Ishikawa (cell line): ENCODE measurements around the gene FBXW11.

ENCODE experiments used
- CEBPB ChIP-seq: IDR thresholded peaks from 2 replicates; pipeline ENCODE4 v1.6.1; 2012
- CREB1 ChIP-seq: IDR thresholded peaks from 2 replicates; pipeline ENCODE4 v1.6.1; 2012; ENCODE audit warnings: low read depth
- EGR1 ChIP-seq: IDR thresholded peaks from 2 replicates; pipeline ENCODE4 v1.6.1; 2012
- EP300 ChIP-seq: IDR thresholded peaks from 2 replicates; pipeline ENCODE4 v1.6.1; 2012; ENCODE audit warnings: borderline replicate concordance
- FOXM1 ChIP-seq: IDR thresholded peaks from 2 replicates; pipeline ENCODE4 v1.6.1; 2012; ENCODE audit warnings: low read depth, borderline replicate concordance
- NFIC ChIP-seq: IDR thresholded peaks from 2 replicates; pipeline ENCODE4 v1.6.1; 2012
- RAD21 ChIP-seq: IDR thresholded peaks from 2 replicates; pipeline ENCODE4 v1.6.1; 2012; ENCODE audit warnings: low read depth
- TAF1 ChIP-seq: IDR thresholded peaks from 2 replicates; pipeline ENCODE4 v1.6.1; 2012; ENCODE audit warnings: low read depth, mild to moderate bottlenecking
- TCF12 ChIP-seq: IDR thresholded peaks from 2 replicates; pipeline ENCODE4 v1.6.1; 2012; ENCODE audit warnings: low read depth
- TEAD4 ChIP-seq: IDR thresholded peaks from 2 replicates; pipeline ENCODE4 v1.6.1; 2012
- YY1 ChIP-seq: IDR thresholded peaks from 2 replicates; pipeline ENCODE4 v1.6.1; 2012; ENCODE audit warnings: low read depth
- ZBTB7A ChIP-seq: IDR thresholded peaks from 2 replicates; pipeline ENCODE4 v1.6.1; 2012; ENCODE audit warnings: low read depth
- TF ChIP-seq, protein P1 (sequence below): IDR thresholded peaks from 2 replicates; pipeline ENCODE4 v1.6.1; 2012; ENCODE audit warnings: low read depth, mild to moderate bottlenecking
- TF ChIP-seq, protein P2 (sequence below): IDR thresholded peaks from 2 replicates; pipeline ENCODE4 v1.6.1; 2012
- TF ChIP-seq, protein P3 (sequence below): IDR thresholded peaks from 2 replicates; pipeline ENCODE4 v1.6.1; 2012

Gene FBXW11

DNA sequence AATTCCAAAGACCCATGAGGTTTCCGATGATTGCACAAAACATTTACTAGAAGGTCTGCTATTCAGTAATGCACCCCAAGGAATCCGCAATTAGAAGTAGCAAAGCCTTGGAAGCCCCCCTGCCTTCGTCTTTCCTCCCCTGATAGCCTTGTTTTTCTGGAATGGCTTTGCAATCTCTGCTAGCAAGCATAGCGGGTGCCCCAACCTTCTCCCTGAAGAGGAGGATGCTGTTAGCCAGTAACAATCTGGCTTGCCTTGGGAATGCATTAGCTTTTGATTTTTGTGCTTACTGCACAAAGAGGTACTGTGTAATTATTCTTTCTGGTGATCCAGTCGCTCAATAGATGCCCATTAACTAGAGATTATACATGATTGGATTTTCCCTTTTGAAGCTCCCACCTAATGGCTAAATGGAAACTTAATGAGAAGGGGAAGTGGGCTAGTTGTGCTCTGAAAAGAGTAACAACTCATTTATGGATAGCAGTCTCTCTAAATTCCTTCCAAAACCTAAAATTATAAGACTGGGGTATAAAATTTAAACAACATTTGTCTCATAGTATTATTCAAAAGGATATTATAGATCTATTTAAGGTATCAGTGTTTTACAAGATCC, 91.6 kb downstream of the FBXW11 start:
- no peak for TF ChIP-seq EGR1
- TF ChIP-seq CREB1, result no peak
- no peak for TF ChIP-seq TEAD4
- TF ChIP-seq, protein P1, sequence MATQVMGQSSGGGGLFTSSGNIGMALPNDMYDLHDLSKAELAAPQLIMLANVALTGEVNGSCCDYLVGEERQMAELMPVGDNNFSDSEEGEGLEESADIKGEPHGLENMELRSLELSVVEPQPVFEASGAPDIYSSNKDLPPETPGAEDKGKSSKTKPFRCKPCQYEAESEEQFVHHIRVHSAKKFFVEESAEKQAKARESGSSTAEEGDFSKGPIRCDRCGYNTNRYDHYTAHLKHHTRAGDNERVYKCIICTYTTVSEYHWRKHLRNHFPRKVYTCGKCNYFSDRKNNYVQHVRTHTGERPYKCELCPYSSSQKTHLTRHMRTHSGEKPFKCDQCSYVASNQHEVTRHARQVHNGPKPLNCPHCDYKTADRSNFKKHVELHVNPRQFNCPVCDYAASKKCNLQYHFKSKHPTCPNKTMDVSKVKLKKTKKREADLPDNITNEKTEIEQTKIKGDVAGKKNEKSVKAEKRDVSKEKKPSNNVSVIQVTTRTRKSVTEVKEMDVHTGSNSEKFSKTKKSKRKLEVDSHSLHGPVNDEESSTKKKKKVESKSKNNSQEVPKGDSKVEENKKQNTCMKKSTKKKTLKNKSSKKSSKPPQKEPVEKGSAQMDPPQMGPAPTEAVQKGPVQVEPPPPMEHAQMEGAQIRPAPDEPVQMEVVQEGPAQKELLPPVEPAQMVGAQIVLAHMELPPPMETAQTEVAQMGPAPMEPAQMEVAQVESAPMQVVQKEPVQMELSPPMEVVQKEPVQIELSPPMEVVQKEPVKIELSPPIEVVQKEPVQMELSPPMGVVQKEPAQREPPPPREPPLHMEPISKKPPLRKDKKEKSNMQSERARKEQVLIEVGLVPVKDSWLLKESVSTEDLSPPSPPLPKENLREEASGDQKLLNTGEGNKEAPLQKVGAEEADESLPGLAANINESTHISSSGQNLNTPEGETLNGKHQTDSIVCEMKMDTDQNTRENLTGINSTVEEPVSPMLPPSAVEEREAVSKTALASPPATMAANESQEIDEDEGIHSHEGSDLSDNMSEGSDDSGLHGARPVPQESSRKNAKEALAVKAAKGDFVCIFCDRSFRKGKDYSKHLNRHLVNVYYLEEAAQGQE, result no peak

DNA sequence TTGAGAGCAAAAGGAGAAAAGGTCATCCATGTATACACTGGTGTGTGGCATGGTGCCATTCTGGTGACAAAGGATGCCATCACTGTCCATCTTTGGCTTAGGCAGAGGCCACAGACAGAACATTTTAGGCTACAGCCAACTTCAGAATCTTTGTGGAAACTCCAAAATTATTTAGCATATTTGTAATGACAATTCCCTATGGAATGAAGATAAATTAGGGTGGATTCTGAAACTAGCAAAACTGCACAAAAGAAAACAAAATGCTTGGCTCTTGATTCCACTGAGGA, 92.5 kb downstream of the FBXW11 start:
- no peak for TF ChIP-seq CEBPB
- no peak for TF ChIP-seq NFIC
- TF ChIP-seq CREB1, result no peak
- no peak for TF ChIP-seq TEAD4
- TF ChIP-seq ZBTB7A, result no peak
- TF ChIP-seq RAD21, result no peak
- no peak for TF ChIP-seq TAF1
- TF ChIP-seq, protein P2, sequence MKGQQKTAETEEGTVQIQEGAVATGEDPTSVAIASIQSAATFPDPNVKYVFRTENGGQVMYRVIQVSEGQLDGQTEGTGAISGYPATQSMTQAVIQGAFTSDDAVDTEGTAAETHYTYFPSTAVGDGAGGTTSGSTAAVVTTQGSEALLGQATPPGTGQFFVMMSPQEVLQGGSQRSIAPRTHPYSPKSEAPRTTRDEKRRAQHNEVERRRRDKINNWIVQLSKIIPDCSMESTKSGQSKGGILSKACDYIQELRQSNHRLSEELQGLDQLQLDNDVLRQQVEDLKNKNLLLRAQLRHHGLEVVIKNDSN, result no peak
- TF ChIP-seq, protein P1, result no peak
- TF ChIP-seq, protein P3, sequence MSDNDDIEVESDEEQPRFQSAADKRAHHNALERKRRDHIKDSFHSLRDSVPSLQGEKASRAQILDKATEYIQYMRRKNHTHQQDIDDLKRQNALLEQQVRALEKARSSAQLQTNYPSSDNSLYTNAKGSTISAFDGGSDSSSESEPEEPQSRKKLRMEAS, result no peak
- TF ChIP-seq EP300, result no peak
- TF ChIP-seq EGR1, result no peak

DNA sequence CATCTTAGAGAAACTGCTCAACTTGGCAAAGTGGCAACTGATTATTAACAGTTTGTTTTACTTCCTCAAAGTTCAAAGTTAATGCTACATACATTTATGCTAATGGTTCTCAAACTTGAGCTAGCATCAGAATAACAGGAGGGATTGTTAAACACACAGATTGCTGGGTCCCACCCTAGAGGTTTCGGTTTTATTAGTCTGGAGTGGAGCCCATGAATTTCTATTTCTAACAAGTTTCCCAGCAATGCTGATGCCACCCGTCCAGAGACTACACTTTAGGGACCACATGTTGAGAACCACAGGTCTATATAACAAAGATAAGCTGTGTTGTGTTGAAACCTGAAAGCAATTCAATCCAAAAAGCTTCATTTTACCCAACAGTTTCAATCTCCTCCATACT, 95.3 kb downstream of the FBXW11 start:
- TF ChIP-seq CREB1, result no peak
- no peak for TF ChIP-seq TEAD4
- no peak for TF ChIP-seq TCF12
- TF ChIP-seq EGR1, result no peak
- no peak for TF ChIP-seq ZBTB7A
- TF ChIP-seq EP300, result no peak
- no peak for TF ChIP-seq TAF1
- no peak for TF ChIP-seq FOXM1
- TF ChIP-seq YY1, result no peak
- no peak for TF ChIP-seq RAD21
- TF ChIP-seq, protein P1, result no peak
- no peak for TF ChIP-seq NFIC
- TF ChIP-seq, protein P2, result no peak
- TF ChIP-seq, protein P3, result no peak
- no peak for TF ChIP-seq CEBPB

DNA sequence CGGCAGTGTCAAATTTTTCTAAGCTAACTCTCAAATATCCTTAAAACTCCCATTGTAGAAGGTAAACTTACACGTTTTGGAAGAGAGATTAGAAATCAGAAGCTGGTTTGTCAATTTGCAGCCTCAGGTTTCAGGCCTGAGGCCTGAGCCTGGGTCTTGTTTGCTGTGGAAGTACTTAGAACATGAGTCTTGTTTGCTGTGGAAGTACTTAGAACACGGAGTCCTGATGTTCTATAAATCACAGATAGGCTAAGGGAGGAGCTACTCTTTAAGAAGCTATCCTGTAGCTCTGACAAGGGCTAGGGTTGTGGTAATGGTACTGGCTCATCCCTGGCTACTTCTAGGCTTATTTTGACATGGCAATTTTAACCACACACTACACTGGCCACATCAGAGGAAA, 97.8 kb downstream of the FBXW11 start:
- TF ChIP-seq, protein P3, result no peak
- no peak for TF ChIP-seq EP300
- no peak for TF ChIP-seq EGR1
- TF ChIP-seq, protein P2, result no peak
- TF ChIP-seq FOXM1, result no peak
- no peak for TF ChIP-seq TCF12
- no peak for TF ChIP-seq TAF1
- no peak for TF ChIP-seq CREB1
- TF ChIP-seq NFIC, result no peak
- TF ChIP-seq, protein P1, result no peak
- TF ChIP-seq YY1, result no peak
- no peak for TF ChIP-seq RAD21
- TF ChIP-seq ZBTB7A, result no peak
- TF ChIP-seq CEBPB, result no peak
- no peak for TF ChIP-seq TEAD4
